HepG2 (cell line): ENCODE data around the gene ZNF382. TPM values are rescaled to one million over a fixed set of nuclear protein-coding genes. Genes with fewer than 3 reads are reported as not detected.
A peak's percentile ranks its signal among the peaks of the same experiment; 100 is the strongest.

Source experiments
- ADNP ChIP-seq: sonication (generic); formaldehyde crosslinking; IDR thresholded peaks from 2 replicates; pipeline ENCODE4 v1.4.0; 2020; ENCODE audit warnings: missing genetic modification reagents
- CCDC6 ChIP-seq: sonication (generic); formaldehyde crosslinking; IDR thresholded peaks from 2 replicates; pipeline ENCODE4 v1.8.1; 2022; ENCODE audit warnings: mild to moderate bottlenecking, missing genetic modification reagents, moderate library complexity
- CEBPG ChIP-seq: IDR thresholded peaks from 2 replicates; pipeline ENCODE4 v1.6.1; 2016
- KDM4B ChIP-seq: sonication (generic); formaldehyde crosslinking; IDR thresholded peaks from 2 replicates; pipeline ENCODE4 v1.4.0; 2020; ENCODE audit warnings: missing genetic modification reagents
- MAX ChIP-seq: IDR thresholded peaks from 2 replicates; pipeline ENCODE4 v1.6.1; 2012; ENCODE audit warnings: inconsistent platforms
- PHF21A ChIP-seq: sonication (generic); formaldehyde crosslinking; IDR thresholded peaks from 2 replicates; pipeline ENCODE4 v1.5.0; 2020; ENCODE audit warnings: mild to moderate bottlenecking, missing genetic modification reagents
- SOX6 ChIP-seq, 2 experiments: fragments of 450-650 bp in 1 of 2; sonication (generic) in 1 of 2; formaldehyde crosslinking in 1 of 2; IDR thresholded peaks; 2 replicates each; pipeline versions ENCODE4 v1.4.0 to v1.6.1; 2017 to 2020; ENCODE audit warnings: antibody characterized with exemption in 1 of 2, mild to moderate bottlenecking in 1 of 2, missing genetic modification reagents in 1 of 2
- TGIF2 ChIP-seq: IDR thresholded peaks from 2 replicates; pipeline ENCODE4 v1.6.1; 2016; ENCODE audit warnings: control low read depth, missing compliant biosample characterization
- ZBTB25 ChIP-seq: IDR thresholded peaks from 2 replicates; pipeline ENCODE4 v1.6.1; 2018; ENCODE audit warnings: missing genetic modification reagents
- ZNF142 ChIP-seq: sonication (generic); formaldehyde crosslinking; IDR thresholded peaks from 2 replicates; pipeline ENCODE4 v1.4.0; 2020; ENCODE audit warnings: missing genetic modification reagents
- ZNF253 ChIP-seq: sonication (generic); formaldehyde crosslinking; IDR thresholded peaks from 2 replicates; pipeline ENCODE4 v1.8.0; 2022; ENCODE audit warnings: mild to moderate bottlenecking, missing genetic modification reagents, borderline replicate concordance
- ZNF274 ChIP-seq: sonication (generic); formaldehyde crosslinking; IDR thresholded peaks from 2 replicates; pipeline ENCODE4 v1.5.1; 2020; ENCODE audit warnings: mild to moderate bottlenecking, missing genetic modification reagents
- ZNF275 ChIP-seq: sonication (generic); formaldehyde crosslinking; IDR thresholded peaks from 2 replicates; pipeline ENCODE4 v1.8.0; 2022; ENCODE audit warnings: missing genetic modification reagents, mild to moderate bottlenecking, inconsistent platforms, borderline replicate concordance
- ZNF562 ChIP-seq: sonication (generic); formaldehyde crosslinking; IDR thresholded peaks from 2 replicates; pipeline ENCODE4 v1.8.0; 2022; ENCODE audit warnings: missing genetic modification reagents, borderline replicate concordance
- ZNF768 ChIP-seq: sonication (generic); formaldehyde crosslinking; IDR thresholded peaks from 2 replicates; pipeline ENCODE4 v1.4.0; 2020; ENCODE audit warnings: missing genetic modification reagents
- ZNF776 ChIP-seq: sonication (generic); formaldehyde crosslinking; IDR thresholded peaks from 2 replicates; pipeline ENCODE4 v1.4.0; 2020; ENCODE audit warnings: mild to moderate bottlenecking, missing genetic modification reagents
- ZXDC ChIP-seq: sonication (generic); formaldehyde crosslinking; IDR thresholded peaks from 2 replicates; pipeline ENCODE4 v1.5.0; 2020; ENCODE audit warnings: mild to moderate bottlenecking, missing genetic modification reagents
- polyA plus RNA-seq, 8 experiments: library from polyadenylated mRNA; depleted of rRNA in 3 of 8; stranded (reverse) in 7 of 8; unstranded in 1 of 8; fragments of >200 nt; fragmentation: Illumina TruSeq in 4 of 8; extraction: Trizol in 4 of 8; gene quantifications; 2 replicates each; pipeline versions ENCODE4 v1.2.1 to v1.2.3, GENCODE V29; 2011 to 2016; ENCODE audit warnings: low read depth in 4 of 8, missing spikeins in 1 of 8, mixed read lengths in 1 of 8; ENCODE audit not compliant: insufficient read depth in 1 of 8
- total RNA-seq, 5 experiments: library from RNA; depleted of rRNA; stranded (reverse); fragments of >200 nt; fragmentation: Illumina TruSeq; extraction: Trizol; gene quantifications; 2 replicates each; pipeline ENCODE4 v1.2.3, GENCODE V29; 2016; ENCODE audit warnings: low read depth in 1 of 5

The ZNF382 gene
- total and polyA plus RNA-seq, 2 of the 13 experiments (the other 11 are each of a cell fraction or from before 2014, with no cell fraction given): 2.3 to 6.8 TPM

- TF ChIP-seq CCDC6 (CRISPR knock-in tag) (peak; percentile 89; the same call in 1 of the 2 replicates), TGIF2 (CRISPR knock-in tag) (peak; percentile 93), ZNF142 (CRISPR knock-in tag) (no peak; the same call in 1 of the 2 replicates), PHF21A (CRISPR knock-in tag) (peak; percentile 85), CEBPG (peak; percentile 39; the same call in 1 of the 2 replicates), ZNF274 (peak; percentile 94), ZNF776 (no peak), KDM4B (CRISPR knock-in tag) (peak; percentile 44; the same call in 1 of the 2 replicates), ZNF768 (CRISPR knock-in tag) (peak; percentile 37; the same call in 1 of the 2 replicates), ZNF253 (CRISPR knock-in tag) (peak; percentile 76; the same call in 1 of the 2 replicates), ZXDC (CRISPR knock-in tag) (peak; percentile 91), ZBTB25 (CRISPR knock-in tag) (peak; percentile 85; the same call in 1 of the 2 replicates), ZNF562 (CRISPR knock-in tag) (no peak), ADNP (CRISPR knock-in tag) (no peak), ZNF275 (CRISPR knock-in tag) (no peak), SOX6 (IDR thresholded peaks at IDR 0.05) (no peak), SOX6 (CRISPR knock-in tag; IDR thresholded peaks at IDR 0.05) (peak; percentile 39; the same call in 1 of the 2 replicates), MAX (peak; percentile 98)
Measured at GRCh38 chr19:36573020-36573894, 31.9 kb upstream of the ZNF382 start, which contains the start of gene ZNF529 (continued).
